GM12864 (cell line): ENCODE measurements around the gene PHF8.

Experiments
- DNase-seq: peaks from one replicate; pipeline ENCODE4 v3.0.0-alpha.2; 2011; ENCODE audit warnings: low read depth
- H3K4me3 ChIP-seq: 2 replicates; pipeline ENCODE4 v1.5.1; 2011; ENCODE audit warnings: mild to moderate bottlenecking, low read depth, low read length, control low read depth
- TF ChIP-seq, protein P1 (sequence below): IDR thresholded peaks from 2 replicates; pipeline ENCODE4 v1.5.1; 2011; ENCODE audit warnings: low read depth, mild to moderate bottlenecking, moderate library complexity, low read length, control low read depth, inconsistent platforms; ENCODE audit errors: missing control alignments

PHF8 gene

DNA sequence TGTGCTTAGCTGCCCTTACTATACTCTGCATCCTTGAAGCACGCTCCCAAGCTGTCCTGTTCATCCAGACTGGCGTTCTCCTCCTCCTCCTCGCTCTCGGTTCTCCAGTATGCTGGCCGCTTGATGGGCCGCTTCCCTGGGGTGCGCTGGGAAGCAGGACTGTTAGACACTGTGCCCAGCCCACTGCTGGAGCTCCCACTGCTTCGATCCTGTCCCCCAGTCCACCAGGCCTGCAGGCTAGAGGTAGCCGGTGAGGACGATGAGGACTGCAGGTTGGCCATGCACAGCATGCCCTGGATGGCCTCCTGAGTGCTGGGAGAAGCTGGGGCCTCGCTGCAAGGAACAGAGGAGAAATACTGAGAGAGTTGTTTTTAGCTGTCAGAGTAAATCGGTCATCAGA, 59.4 kb downstream of the PHF8 start:
- TF ChIP-seq, protein P1, sequence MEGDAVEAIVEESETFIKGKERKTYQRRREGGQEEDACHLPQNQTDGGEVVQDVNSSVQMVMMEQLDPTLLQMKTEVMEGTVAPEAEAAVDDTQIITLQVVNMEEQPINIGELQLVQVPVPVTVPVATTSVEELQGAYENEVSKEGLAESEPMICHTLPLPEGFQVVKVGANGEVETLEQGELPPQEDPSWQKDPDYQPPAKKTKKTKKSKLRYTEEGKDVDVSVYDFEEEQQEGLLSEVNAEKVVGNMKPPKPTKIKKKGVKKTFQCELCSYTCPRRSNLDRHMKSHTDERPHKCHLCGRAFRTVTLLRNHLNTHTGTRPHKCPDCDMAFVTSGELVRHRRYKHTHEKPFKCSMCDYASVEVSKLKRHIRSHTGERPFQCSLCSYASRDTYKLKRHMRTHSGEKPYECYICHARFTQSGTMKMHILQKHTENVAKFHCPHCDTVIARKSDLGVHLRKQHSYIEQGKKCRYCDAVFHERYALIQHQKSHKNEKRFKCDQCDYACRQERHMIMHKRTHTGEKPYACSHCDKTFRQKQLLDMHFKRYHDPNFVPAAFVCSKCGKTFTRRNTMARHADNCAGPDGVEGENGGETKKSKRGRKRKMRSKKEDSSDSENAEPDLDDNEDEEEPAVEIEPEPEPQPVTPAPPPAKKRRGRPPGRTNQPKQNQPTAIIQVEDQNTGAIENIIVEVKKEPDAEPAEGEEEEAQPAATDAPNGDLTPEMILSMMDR = no peak
- no peak overlapping the region for H3K4me3 ChIP-seq
- no peak for DNase-seq

- TF ChIP-seq, protein P1 = no peak
- H3K4me3 ChIP-seq = no peak overlapping the region
- DNase-seq = no peak
Measured at GRCh38 chrX:53974529-53974928, 69.7 kb downstream of the PHF8 start.

GRCh38 chrX:53969540-53969939, 74.7 kb downstream of the PHF8 start:
- DNase-seq = no peak
- TF ChIP-seq, protein P1 = no peak
- no peak overlapping the region for H3K4me3 ChIP-seq

GRCh38 chrX:53950130-53950733, 94.0 kb downstream of the PHF8 start:
- TF ChIP-seq, protein P1 = no peak
- DNase-seq = no peak
- no peak overlapping the region for H3K4me3 ChIP-seq

- TF ChIP-seq, protein P1 = no peak
- H3K4me3 ChIP-seq = no peak overlapping the region
- DNase-seq = no peak
Measured at GRCh38 chrX:53940180-53940579, 104.1 kb downstream of the PHF8 start.

- TF ChIP-seq, protein P1 = no peak
- DNase-seq = no peak
- no peak overlapping the region for H3K4me3 ChIP-seq
Measured at GRCh38 chrX:53939127-53939526, 105.1 kb downstream of the PHF8 start.
